Lung microvascular endothelial cell (primary cell): ENCODE results near the gene FNBP1L. TPM values are rescaled to one million over a fixed set of nuclear protein-coding genes. Genes with fewer than 3 reads are reported as not detected.
"Not testable (repeated sequence)": the region's sequence is repeated elsewhere in the genome, so short reads cannot be mapped to it uniquely, and the experiment has no call there.

Experiments
- DNase-seq, 2 donors: peaks; one replicate each; pipeline versions ENCODE4 v3.0.0 to v3.0.0-alpha.2; 2010; ENCODE audit warnings: low read depth in 2 of 2
- total RNA-seq: library from RNA; depleted of rRNA; stranded (reverse); fragments of >200 nt; gene quantifications from 2 replicates; pipeline ENCODE4 v1.2.1, GENCODE V29; 2014

The FNBP1L gene
- total RNA-seq, 1 donor from 2014 or later = 34.9 TPM

DNA sequence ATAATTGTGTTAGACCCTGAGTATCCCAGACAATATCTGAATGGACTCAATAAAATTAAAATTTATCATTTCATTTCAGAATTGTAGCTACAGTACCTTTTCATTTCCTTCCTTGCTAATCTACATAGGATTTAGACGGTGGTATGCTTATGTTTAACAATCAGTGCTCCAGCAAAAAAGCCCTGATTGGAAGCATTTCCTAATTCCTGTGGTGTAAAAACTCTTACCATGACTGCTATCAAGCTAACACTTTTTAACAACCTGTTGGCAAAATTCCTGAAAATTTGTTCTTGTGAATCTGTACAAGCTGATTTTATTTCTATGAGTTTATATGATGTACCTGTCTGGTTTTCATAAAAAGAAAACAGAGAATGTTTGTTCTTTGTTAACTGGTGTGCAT, 5.2 kb upstream of the FNBP1L start:
- no peak for DNase-seq

DNA sequence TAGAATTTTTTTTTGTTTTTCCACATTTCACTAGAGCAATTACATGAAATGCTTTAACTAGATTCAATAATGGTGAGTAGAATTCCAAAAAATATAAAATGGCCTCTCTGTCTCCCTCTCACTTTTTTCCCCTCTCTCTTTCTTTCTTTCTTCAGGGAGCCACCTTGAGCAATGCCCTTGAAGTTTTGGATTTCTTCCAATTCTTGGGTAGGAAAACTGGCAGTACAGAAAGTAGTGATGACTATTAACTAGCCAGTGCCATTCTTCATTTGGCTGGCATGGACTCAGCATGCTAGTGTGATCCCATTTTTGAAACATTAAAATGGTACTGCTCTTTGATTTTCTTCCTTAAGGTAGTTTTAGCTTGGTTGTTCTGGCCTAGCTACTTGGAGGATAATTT, 4.5 kb upstream of the FNBP1L start:
- no peak for DNase-seq

DNA sequence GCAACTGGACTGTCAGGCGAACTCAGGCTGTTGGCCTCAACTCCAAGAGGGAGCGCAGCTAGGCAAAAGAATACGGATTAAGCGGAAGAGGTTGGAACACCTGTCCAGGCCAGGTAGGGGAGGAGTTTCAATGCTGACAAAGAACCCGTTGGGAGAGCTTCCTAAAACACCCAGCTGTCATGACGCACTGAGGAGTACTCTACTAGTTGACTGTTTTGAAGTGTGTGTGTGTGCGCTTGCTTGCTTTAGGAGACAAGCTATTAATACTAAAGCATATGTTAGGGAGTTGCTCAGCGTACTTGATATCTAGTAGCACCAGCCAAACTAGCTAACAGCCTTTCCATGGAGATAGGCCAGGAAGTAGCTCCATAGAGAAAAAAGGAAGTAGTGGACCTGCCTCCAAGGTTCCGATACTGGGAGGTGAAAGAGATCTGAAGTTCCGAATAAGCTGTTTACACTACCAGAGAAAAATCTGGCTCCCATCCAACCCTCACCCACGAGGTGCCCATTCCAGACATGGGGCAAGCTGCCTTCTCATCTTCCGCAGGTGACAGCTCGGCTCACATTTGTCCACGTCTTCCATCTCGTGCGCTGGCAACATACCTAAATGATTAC, 974 bp upstream of the FNBP1L start:
- DNase-seq = peak in 1 of 2 donors; percentile 18

DNA sequence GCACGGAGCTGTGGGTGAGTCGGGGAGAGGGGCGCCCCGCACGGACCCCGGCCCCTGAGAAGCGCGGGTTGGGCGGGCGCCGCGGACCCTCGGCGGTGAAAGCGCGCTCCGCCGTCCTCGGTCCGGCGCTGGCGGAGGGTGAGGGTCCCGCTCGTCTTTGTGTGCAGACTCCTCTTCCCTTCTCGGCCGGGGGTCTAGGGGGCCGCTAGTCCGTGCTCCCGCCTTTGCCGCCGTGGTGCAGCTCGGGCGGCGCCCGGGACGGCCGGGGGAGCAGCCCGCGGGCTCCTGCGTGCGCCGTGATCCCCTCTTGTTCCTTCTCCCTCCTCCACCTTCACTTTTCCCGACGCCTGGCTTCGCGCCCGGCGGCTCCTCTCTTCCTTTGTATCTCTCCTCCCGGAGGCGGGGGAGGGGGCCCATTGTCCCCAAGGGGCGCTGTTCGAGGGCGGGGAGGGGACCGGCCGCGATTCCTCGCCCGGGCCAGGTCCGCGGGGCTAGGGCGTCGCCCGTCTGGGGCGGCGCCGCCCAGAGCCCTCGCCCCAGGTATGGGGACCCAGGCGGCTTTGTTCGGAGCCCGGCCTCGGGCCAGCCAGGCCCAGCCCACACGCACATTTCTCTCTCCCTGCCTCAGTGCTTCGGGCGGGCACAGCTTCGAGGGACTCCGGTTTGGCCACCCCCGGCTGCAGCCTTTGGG, 519 bp downstream of the FNBP1L start:
- DNase-seq = peak; percentile 28 to 29

DNA sequence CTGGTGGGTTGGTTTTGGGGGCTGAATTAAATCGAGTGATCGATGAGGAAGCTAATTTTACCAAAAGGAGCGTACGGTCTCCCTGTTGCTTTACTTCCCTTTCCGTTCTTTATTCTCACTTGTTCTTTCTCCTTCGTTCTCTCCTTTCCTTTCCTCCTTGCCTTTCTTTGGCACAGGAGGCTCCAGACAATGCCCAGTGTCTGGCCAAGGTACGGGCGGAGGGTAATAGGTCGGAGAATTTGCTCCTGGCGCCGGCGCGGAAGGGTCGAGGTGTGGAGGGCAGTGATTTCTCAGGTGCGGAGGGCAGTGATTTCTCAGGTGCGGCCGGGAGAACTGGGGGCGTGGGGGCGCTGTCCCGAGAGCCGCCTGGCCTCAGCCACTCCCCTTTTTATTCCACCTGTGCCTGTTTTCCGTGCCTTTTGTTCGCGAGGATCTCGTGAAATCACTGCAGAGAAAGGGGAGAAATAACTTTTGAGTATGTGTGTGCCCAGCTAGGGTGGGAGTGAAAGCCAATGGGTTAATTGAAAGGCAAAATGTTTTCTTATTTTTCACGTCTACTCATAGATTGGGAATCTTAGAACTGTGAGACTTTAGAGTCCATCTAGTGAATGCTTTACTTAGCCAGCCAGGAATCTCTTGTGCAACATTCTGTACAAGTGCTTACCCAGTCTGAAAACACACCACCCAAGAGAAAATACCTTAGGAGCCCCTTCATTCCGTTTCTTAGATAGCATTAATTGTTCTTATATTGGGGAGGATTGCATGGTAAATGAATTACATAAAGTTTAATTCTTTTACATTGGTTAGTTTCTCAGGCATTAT, 1.3 kb downstream of the FNBP1L start:
- peak; percentile 23 to 35 for DNase-seq

DNA sequence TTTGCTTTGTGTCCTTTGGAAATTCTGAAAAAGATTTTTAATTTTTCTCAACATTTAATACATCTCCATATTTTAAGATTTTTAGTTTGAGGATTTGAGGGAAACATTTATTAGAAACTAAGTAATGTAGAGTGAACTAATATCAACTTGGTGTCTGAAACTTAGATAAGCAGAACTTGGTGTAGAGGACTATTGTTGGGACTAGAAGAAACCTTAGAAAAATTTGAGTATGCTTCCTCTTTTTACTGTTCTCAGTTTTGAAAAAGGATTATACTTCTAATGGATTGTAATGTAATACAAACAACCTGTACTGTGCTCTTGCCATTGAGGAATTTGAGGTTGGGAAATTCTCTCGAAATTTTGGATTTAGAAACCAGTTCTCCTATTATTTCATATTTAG, 2.4 kb downstream of the FNBP1L start:
- no peak for DNase-seq

DNA sequence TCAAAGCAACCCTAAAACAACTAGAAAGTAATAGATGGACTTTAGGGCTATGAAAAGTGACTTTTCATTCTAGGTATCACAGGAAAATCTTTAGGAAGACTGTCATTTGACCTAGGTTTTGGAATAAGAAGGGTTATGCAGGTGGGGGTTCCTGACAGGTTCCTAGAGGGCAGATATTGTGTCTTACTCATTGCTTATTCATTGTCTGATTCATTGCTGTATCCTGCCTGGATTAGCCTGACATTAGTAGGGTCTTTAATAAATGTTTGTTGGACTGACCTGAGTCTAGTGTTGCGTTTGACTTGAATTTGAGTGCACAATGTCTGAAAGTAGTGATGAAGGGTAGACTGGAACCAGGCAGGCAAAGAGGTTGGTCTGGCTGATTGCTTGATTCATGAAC, 6.0 kb downstream of the FNBP1L start:
- peak in 1 of 2 donors; percentile 58 for DNase-seq

DNA sequence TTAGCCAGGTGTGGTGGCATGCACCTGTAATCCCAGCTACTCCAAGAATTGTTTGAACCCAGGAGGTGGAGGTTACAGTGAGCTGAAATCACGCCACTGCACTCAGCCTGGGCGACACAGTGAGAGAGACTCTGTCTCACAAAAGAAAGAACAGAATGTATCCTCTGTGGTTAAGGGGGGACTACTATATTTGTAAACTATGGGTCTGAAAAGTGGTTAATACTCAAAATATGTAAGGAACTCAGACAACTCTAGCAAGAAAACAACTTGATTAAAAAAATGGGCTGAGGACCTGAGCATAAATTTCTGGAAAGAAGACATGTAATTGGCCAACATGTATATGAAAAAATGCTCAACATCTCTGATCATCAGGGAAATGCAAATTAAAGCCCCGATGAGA, 11.2 kb downstream of the FNBP1L start:
- no peak for DNase-seq

DNA sequence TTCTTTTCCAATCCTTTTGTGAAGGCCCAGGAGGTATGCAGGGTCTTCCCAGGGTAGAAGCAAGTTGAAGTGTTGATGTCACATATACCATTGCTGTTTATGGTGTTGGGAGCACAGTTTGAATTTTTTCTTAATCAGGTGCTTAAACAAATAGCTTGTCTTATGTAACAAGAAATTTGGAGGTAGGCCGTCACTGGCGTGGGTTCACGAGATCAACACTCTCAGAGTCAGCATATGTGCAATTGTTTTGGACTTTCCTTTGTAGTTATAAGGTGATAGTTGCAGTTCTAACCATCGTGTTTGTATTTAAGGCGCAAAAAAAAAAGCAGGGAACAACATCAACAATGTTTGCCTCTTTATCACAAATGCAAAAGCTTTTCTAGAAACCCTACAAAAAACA, 13.3 kb downstream of the FNBP1L start:
- DNase-seq = no peak

DNA sequence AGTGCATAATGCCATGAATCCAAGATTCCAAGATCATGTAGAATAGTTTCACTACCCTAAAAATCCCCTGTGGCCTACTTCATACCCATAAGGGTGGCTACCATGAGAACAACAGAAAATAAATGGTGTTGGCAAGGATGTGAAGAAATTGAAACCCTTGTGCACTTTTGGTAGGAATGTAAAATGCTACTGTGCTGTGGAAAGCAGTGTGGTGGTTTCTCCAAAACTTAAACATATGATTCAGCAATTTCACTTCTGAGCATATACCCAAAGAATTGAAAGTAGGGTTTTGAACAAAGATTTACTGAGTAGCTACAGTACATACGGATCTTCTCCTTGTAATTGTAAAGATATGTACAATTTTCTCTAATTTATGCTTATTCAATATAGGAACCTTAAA, 16.0 kb downstream of the FNBP1L start:
- DNase-seq = no peak

DNA sequence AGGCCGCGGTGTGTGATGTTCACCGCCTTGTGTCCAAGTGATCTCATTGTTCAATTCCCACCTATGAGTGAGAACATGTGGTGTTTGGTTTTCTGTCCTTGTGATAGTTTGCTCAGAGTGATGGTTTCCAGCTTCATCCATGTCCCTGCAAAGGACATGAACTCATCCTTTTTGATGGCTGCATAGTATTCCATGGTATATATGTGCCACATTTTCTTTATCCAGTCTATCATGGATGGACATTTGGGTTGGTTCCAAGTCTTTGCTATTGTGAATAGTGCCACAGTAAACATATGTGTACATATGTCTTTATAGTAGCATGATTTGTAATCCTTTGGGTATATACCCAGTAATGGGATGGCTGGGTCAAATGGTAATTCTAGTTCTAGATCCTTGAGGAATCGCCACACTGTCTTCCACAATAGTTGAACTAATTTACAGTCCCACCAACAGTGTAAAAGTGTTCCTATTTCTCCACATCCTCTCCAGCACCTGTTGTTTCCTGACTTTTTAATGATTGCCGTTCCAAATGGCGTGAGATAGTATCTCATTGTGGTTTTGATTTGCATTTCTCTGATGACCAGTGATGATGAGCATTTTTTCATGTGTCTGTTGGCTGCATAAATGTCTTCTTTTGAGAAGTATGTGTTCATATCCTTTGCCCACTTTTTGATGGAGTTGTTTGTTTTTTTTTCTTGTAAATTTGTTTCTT, 17.6 kb downstream of the FNBP1L start:
- not testable (repeated sequence) for DNase-seq

DNA sequence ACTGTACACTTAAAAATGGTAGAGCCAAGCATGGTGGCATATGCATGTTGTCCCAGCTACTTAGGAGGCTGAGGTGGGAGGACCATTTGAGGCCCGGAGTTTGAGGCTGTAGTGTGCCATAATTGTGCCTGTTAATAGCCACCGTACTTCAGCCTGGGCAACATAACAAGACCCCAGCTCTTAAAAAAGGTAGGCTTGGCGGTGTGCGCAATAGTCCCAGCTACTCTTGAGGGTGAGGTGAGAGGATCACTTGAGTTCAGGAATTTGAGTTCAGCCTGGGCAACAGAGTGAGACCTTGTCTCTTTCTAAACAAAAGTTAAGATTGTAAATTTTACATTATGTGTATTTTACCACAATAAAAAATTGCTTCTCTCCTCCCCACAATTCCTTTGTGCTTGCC, 19.7 kb downstream of the FNBP1L start:
- DNase-seq = no peak

DNA sequence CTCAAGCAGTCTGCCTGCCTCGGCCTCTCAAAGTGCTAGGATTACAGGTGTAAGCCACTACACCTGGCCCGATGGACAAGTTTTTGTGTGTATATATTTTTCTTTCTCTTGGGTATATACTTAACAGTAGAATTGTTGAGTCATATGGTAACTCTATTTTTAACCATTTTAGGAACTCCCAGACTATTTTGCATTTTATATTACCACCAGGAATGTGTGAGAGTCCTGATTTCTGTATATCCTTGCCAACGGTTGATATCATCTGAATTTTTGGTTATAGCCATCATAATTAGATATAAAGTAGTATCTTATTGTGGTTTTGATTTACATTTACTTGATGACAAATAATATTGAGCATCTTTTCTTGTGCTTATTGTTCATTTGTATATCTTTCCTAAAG, 20.7 kb downstream of the FNBP1L start:
- DNase-seq = no peak

DNA sequence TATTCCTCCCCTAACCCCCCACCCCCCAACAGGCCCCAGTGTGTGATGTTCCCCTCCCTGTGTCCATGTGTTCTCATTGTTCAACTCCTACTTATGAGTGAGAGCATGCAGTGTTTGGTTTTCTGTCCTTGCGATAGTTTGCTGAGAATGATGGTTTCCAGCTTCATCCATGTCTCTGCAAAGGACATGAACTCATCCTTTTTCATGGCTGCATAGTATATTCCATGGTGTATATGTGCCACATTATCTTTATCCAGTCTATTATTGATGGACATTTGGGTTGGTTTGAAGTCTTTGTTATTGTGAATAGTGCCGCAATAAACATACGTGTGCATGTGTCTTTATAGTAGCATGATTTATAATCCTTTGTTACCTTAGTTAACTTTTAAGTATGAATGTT, 21.3 kb downstream of the FNBP1L start:
- not testable (repeated sequence) for DNase-seq

DNA sequence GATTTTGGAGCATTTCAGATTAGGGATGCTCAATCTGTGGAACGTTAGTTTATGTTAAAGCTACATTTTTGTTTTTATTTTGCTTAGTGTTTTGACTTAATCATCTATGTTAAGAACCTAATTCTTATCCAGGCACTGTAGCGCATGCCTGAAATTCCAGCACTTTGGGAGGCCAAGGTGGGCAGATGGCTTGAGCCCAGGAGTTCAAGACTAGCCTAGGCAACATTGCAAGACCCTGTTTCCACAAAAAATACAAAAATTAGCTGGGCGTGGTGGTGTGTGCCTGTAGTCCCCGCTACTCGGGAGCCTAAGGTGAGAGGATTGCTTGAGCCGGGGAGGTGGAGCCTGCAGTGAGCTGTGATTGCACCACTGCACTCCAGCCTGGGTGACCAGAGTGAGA, 23.4 kb downstream of the FNBP1L start:
- DNase-seq = no peak

DNA sequence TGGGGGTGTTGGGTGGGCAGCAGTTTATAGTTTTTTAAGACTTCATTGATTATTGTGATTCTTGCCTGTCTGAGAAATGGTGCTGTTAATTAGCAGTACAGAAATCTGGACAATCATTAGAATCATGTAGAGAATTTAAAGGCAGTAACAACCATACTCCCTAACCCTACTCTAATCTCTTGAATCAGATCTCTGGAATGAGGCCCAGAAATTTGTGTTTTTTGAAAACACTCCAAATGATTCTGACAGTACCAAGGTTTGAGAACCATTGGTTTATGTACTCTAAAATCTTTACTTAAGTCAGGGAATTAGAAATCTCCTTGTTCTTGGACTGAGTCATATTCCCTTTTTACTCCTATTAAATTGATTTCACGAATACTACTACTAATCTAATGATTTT, 24.0 kb downstream of the FNBP1L start:
- DNase-seq = peak; percentile 61 to 67

DNA sequence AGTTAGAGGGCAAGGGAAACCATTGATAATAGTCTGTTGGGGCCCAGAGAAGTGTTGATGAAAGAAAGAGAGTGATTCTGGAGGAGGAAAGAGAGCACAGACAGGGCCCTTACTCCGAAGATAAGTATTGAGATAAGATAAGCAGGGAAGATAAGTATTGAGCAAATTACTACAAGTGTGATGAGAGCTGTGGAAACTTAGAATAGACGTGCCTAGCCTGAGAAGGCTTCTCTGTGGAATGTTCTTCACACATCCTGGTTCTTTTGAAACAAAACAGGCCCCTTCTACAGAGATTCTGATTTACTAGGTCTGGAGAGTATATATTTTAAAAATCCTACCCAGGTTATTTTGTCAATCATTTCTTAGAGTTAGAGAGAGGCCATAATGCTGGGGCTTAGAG, 26.4 kb downstream of the FNBP1L start:
- DNase-seq = no peak

DNA sequence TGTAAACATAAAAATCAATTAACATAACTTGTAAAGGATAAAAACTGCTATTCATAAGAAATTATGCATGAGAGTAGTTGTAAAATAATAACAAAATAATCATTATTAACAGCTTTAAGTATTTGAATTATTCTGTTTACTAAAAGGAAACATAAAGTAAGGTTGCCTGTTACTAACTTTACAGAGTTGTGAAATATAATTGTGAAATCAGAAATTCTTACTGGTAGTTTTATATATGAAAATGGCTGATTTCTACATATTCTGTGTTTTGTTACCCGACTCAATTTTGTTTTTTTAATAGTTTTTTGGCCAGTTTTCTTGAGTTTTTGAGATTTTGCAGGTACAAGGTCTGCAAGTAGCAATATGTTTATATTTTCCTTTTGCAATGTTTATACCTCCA, 27.8 kb downstream of the FNBP1L start:
- DNase-seq = no peak

DNA sequence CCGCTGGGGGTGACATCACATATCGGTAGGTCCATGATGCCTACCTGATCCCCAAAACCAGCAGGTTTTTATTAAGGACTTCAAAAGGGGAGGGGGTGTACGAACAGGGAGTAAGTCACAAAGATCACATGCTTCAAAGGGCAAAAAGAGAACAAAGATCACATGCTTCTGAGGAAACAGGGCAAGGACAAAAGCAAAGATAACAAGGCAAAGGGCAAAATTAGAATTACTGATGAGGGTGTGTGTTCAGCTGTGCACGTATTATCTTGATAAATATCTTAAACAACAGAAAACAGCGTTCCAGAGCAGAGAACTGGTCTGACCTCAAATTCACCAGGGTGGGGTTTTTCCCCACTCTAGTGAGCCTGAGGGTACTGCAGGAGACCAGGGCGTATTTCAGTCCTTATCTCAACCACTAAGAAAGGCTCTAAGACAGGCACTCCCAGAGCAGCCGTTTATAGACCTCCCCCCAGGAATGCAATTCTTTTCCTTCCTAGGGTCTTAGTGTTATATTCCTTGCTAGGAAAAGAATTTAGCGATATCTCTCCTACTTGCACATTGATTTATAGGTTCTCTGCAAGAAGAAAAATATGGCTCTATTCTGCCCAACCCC, 31.3 kb downstream of the FNBP1L start:
- not testable (repeated sequence) for DNase-seq

DNA sequence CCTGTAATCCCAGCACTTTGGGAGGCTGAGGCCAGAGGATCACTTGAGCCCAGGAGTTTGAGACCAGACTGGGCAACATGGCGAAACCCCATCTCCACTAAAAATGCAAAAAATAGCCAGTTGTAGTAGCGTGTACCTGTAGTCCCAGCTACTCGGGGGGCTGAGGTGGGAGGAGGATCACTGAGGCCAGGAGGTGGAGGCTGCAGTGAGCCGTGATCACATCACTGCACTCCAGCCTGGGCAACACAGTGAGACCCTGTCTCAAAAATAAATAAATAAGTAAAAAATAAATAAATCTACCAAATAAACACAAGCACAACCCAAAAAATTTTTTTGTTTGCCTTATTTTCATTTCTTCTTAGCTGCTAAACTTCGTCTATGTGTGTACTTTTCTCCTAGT, 34.0 kb downstream of the FNBP1L start:
- not testable (repeated sequence) for DNase-seq

DNA sequence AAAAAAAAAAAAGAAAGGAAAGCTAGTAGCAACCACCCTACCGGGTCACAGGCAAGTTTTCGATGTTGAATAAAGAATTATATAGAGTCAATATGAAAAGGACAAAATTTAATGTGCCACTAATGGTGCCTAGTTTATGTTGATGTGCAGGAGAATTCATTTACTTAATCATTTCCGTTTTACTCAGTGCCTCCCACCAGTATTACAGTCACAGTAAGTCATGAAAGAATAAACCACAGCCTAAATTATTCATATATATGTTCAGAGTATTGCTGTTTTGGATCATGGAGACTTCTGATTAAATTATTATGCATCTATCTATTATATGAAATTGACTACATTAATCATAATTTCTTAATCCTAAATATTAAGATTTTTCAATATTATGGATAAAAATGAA, 35.3 kb downstream of the FNBP1L start:
- DNase-seq = no peak

DNA sequence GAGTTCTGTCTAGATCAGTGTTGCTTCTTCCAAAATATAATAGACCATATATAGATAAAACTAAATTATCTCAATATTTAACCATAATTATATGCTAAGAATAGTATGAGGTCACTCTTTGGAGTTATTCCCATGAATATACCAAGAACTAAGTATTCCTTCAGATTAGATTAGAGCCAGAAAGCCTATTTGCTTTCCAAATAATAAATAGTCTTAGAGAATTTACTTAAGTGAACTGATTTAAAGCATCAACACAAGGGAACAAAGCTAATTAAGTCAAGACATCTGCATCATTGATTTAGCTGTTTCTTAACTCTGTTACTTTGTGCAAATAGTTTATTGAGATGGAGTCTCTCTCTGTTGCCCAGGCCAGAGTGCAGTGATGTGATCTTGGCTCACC, 35.7 kb downstream of the FNBP1L start:
- no peak for DNase-seq
